ENCODE data around the gene LUC7L.
A peak's percentile ranks its signal among the peaks of the same experiment; 100 is the strongest.
"Not testable (repeated sequence)": the region's sequence is repeated elsewhere in the genome, so short reads cannot be mapped to it uniquely, and the experiment has no call there.

The LUC7L gene

DNA sequence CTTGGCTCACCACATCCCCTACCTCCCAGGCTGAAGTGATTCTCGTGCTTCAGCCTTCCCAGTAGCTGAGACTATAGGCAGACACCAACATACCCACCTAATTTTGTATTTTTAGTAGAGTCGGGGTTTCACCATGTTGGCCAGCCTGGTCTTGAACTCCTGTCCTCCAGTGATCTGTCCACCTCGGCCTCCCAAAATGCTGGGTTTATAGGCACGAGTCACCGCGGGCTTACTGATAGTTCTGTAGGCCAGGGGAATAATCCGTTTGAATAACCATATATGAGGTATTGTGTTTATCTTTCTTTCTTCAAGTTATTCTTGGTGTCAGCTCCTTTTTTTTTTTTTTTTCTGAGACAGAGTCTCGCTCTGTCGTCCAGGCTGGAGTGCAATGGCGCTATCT is 13.0 kb upstream of the LUC7L start:
- DNase-seq (ENCODE audit: low read depth) = no peak
- TF ChIP-seq, protein P1, sequence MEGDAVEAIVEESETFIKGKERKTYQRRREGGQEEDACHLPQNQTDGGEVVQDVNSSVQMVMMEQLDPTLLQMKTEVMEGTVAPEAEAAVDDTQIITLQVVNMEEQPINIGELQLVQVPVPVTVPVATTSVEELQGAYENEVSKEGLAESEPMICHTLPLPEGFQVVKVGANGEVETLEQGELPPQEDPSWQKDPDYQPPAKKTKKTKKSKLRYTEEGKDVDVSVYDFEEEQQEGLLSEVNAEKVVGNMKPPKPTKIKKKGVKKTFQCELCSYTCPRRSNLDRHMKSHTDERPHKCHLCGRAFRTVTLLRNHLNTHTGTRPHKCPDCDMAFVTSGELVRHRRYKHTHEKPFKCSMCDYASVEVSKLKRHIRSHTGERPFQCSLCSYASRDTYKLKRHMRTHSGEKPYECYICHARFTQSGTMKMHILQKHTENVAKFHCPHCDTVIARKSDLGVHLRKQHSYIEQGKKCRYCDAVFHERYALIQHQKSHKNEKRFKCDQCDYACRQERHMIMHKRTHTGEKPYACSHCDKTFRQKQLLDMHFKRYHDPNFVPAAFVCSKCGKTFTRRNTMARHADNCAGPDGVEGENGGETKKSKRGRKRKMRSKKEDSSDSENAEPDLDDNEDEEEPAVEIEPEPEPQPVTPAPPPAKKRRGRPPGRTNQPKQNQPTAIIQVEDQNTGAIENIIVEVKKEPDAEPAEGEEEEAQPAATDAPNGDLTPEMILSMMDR (conservative IDR thresholded peaks at IDR 0.05; ENCODE audit: low read depth, low read length) = no peak
- H3K4me3 ChIP-seq (ENCODE audit: low read depth, low read length) = no peak overlapping the region

DNA sequence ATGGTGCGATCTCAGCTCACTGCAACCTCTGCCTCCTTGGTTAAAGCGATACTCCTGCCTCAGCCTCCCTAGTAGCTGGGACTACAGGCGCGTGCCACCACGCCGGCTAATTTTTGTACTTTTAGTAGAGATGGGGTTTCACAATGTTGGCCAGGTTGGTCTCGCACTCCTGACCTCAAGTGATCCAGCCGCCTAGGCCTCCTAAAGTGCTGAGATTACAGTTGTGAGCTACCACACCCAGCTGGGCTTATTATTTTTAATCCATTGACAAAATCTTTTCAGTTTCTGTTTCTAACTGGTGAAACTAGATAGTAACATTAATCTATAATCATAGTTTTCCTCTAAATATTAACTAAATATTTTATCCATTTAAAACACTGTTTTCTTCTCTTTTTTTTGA is 11.3 kb upstream of the LUC7L start:
- TF ChIP-seq, protein P1 (conservative IDR thresholded peaks at IDR 0.05; ENCODE audit: low read depth, low read length) = no peak
- no peak for DNase-seq (ENCODE audit: low read depth)
- no peak overlapping the region for H3K4me3 ChIP-seq (ENCODE audit: low read depth, low read length)

DNA sequence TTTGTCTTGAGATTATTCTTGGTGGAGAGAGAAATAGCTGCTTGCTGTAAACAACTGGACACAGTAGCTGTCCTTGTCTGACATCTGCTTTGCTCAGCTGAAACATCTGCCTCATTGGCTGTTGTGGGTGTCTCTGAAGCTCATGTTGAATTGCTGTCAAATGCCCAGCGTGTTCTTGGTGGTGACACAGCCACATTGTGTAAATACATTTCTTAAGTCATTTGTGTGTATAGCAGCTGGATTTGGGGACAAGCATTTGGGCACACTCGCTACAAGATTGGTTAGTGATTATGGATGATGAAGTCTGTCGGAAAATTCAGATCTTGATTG is 10.7 kb upstream of the LUC7L start:
- H3K4me3 ChIP-seq (ENCODE audit: low read depth, low read length) = no peak overlapping the region
- TF ChIP-seq, protein P1 (conservative IDR thresholded peaks at IDR 0.05; ENCODE audit: low read depth, low read length) = no peak
- peak; percentile 15 for DNase-seq (ENCODE audit: low read depth)

DNA sequence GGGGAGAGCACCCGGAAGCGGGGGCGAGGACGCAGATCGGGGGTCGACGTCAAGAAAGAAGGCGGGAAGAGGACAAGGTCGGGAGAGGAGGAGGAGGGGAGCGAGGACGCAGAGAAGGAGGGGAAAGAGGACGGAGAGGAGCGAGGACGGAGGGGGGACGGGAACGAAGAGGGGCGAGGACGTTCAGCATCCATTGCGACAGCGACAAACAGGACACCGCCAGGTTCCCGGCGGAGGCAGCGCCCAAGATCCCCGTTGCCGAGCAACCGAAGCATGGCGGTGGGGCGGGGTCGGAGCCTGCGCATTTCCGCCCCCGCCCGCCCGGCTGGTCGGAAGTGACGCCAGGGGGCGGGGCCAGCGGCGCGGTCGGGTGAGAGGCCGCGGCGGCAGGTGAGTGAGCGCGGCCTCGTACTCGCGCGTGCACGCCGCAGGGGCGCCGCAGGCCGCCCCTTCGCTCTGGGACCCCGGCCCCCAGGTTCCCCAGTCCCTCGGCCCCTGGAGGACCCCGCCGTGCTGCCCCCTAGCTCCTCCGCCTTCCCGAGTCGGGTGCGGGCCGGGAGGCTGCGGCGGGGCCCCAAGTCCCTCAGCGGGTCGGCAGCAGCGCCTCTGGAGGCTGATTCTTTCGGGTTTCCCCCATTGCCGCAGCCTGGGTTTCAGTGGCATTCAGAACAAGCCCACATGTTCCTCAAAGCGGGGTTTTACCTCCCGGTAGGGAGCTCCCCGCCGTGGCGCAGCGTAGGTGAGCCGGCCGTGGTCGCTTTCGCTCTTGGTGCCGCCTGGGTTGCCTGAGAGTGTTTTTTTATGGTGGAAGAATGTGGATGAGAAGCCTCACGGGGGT is 5.4 kb upstream of the LUC7L start, which contains the start of gene FAM234A:
TSS of gene FAM234A (plus strand) at position 354 of the 838 bp plus-strand sequence. CDS start 19,593 bp downstream, outside the sequence.
- peak; percentile 89 for DNase-seq (ENCODE audit: low read depth)
- H3K4me3 ChIP-seq (ENCODE audit: low read depth, low read length) = peak within 1 kb of the TSS; percentile 94
- TF ChIP-seq, protein P1 (conservative IDR thresholded peaks at IDR 0.05; ENCODE audit: low read depth, low read length) = peak; percentile 42

DNA sequence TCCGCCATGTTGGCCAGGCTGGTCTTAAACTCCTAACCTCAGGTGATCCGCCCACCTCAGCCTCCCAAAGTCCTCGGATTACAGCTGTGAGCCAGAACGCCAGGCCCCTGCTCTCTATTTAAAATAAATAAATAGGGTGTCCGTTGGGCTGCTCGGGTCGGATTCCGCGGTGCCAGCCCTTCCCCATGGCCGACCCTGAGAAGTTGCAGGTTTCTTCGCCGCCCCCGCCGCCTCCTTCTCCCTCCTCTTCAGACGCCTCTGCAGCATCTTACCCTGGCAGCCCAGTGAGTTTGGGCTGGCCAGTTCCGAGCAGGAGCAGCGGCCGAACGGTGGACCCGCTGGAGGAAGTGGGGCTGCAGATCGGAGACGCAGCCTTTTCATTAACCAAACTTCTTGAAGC is 1.7 kb upstream of the LUC7L start:
- TF ChIP-seq, protein P1 (conservative IDR thresholded peaks at IDR 0.05; ENCODE audit: low read depth, low read length) = no peak
- no peak overlapping the region for H3K4me3 ChIP-seq (ENCODE audit: low read depth, low read length)
- no peak for DNase-seq (ENCODE audit: low read depth)

DNA sequence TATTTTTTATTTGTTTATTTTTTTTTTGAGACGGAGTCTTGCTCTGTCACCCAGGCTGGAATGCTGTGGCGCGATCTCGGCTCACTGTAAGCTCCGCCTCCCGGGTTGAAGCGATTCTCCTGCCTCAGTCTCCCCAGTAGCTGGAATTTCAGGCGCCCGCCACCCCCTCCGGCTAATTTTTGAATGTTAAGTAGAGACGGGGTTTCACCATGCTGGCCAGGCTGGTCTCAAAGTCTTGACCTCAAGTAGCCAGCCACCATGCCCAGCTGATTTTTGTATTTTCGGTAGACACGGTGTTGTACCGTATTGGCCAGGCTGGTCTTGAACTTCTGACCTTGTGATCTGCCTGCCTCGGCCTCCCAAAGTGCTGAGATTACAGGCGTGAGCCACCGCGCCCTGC is 1.1 kb upstream of the LUC7L start:
- not testable (repeated sequence) for H3K4me3 ChIP-seq (ENCODE audit: low read depth, low read length); DNase-seq (ENCODE audit: low read depth)

DNA sequence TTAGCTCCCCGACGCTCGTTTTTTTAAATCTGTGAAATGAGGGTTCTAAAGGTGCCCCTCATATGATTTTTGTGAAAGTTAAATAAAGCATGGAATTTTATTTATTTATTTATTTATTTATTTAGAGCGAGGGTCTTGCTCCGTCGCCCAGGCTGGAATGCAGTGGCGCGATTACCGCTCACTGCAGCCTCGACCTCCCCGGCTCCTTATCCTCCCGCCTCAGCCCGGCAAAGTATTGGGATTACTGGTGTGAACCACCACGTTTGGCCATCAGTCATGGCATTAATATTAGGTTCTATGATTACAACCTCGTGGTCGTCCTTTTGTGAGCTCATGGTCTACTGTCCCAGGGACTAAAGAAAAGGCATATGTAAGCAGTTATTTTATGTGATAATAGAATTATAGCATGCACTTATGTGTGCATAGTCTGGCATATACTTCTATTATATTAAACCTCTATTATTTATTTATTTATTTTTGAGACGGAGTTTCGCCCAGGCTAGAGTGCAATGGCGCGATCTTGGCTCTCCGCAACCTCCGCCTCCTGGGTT is 557 bp upstream of the LUC7L start:
- TF ChIP-seq, protein P1 (conservative IDR thresholded peaks at IDR 0.05; ENCODE audit: low read depth, low read length) = no peak
- no peak for DNase-seq (ENCODE audit: low read depth)
- H3K4me3 ChIP-seq (ENCODE audit: low read depth, low read length) = peak overlapping the region; percentile 99
